Measurements from ENCODE around the gene LOXHD1.

Gene LOXHD1

DNA sequence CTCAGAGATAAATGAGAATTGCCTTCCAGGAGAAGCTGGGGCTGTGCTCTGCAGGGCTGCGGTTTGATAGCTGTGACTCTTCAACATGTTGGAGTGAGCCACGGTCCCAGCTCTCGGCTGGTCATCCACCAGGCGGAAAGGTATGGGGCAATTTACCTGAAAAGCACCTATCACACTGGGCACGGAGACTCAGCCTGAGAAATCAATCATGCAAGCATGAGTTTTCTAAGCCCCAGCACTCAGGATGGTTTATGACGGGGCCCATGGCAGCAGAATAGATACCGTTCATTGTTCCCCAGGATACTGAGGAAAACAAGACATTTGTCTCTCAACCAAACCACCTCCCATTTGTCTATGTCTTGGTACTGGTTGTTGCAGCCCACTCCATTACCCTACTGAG is 83.9 kb downstream of the LOXHD1 start:
- DNase-seq: no peak

DNA sequence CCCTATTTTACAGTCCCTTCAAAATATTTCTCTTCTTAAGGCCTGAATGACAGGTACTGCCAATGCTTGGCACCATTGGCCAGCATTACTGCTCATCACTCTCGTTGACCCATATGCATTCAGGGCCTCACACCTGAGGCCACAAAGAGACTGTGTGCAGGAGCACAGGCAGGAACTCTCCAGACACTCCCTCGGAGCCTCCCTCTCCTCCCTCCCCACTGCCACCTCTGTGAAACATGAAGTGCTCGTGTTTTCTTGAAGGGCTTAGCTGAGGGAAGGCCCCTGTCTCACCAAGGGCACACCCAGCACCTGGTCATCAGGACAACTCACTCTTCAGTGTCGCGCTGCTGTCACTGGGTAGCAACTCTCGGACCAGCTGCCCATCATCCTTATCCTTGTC is 85.3 kb downstream of the LOXHD1 start:
- no peak for DNase-seq

DNA sequence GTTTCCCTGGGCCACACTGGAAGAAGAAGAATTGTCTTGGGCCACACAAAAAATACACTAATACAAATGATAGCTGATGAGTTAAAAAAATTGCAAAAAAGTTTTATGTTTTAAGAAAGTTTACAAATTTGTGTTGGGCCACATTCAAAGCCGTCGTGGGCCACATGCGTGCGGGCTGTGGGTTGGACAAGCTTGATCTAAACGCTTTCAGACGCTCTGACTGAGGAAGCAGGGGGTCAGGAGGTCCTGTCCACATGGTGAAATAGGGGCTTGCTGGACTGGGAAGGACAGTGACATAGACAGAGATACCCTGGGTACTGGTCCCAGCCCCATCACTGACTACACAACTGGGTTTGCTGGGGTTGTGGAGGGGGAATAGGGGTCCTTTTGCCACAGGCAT is 86.4 kb downstream of the LOXHD1 start:
- DNase-seq: no peak

GRCh38 chr18:46570134-46570533 is 86.9 kb downstream of the LOXHD1 start:
- no peak for DNase-seq

- DNase-seq: no peak
Measured at GRCh38 chr18:46569211-46569610, 87.8 kb downstream of the LOXHD1 start.

DNA sequence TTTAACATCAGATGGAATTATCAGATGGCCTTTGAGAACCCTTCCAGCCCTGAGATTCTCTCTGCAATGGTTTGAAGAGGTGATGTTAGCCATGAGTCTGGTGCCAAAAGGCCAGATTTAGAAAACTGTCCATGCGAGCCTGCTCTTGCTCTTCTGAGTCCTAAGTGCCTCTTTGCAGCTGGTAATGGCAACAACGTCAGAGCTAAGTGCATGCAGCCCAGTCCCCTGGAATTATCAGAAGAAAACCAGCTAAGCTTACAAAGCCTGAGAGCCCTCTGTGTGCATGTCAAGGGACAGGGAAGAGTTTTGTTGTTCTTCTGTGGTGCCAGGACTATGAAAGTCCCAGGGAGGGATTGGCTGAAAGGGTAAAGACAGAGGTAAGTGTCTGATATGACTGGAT is 89.8 kb downstream of the LOXHD1 start:
- no peak for DNase-seq

GRCh38 chr18:46566111-46566510 is 90.9 kb downstream of the LOXHD1 start:
- DNase-seq: no peak

DNA sequence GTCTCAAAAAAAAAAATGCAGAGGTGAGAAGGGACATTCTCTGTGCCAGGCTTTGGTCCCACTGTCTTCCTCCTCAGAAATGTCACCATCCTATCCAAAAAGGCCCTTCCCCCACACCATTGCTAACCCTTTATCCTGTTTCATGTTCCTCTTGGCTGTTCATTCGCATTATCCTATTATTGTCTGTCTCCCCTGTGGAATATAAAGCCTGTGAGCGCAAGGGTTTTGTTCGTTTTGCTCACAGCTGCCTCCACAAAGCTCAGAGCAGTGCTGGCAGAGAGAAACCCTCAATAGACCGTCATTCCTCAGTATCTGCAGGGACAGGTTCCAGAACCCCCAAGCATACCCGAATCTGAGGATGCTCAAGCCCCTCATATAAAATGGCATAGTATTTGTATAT is 91.8 kb downstream of the LOXHD1 start:
- no peak for DNase-seq

DNA sequence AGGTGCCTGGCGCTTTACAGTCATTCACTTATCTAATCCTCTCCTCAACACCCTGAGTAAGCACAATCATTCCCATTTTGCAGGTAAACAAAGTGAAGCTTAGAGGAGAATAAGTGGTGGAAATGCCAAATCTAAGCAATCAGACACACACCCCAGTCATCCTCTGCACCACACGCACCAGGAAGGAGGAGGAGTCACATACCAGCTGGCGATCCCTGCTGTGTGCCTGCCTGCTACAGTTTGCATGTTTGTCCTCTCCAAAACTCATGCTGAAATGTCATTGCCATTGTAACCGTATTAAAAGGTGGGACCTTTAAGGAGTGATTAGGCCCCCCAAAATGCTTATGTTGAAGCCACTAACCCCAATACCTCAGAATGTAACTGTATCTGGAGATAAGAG is 93.7 kb downstream of the LOXHD1 start:
- no peak for DNase-seq

GRCh38 chr18:46562674-46563192 is 94.3 kb downstream of the LOXHD1 start:
- no peak for DNase-seq

GRCh38 chr18:46560671-46561045 is 96.4 kb downstream of the LOXHD1 start:
- DNase-seq: no peak

DNA sequence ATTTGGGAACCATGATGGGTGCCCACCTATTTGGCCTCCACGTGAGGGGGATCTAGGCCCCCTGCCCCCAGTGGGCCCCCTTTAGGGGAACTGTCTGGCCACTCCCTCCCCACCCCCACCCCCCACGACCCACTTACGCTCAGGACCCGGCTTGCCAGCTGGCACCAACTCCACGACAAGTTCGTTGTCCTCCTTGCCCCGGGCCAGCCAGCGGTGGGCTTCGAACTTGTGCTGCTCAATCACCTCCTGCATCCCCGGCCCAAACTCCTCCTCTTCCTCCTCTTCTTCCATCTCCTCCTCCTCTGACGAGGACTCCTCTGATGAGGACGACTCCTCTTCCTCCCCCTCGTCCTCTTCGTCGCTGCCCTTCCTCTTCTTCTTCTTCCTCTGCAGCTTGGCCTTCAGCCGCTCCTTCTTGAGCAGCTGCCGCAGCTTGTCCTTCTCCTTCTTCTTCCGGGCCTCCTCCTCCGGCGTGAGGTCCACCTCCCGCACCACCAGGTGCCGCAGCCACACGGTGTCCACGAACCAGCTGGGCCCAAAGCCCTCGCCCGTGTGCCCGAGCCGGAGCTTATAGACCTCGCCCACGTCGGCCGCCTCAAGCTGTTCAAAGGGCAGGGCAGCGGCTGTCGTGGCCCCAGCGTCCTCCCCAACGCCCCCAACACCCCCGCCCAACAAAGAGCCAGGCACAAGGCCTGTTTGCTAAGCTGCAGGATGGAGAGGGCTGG is 96.9 kb downstream of the LOXHD1 start:
- DNase-seq: no peak

- DNase-seq: no peak
Measured at GRCh38 chr18:46559296-46559695, 97.7 kb downstream of the LOXHD1 start.

GRCh38 chr18:46556590-46557206 is 100.3 kb downstream of the LOXHD1 start:
- DNase-seq: no peak

DNA sequence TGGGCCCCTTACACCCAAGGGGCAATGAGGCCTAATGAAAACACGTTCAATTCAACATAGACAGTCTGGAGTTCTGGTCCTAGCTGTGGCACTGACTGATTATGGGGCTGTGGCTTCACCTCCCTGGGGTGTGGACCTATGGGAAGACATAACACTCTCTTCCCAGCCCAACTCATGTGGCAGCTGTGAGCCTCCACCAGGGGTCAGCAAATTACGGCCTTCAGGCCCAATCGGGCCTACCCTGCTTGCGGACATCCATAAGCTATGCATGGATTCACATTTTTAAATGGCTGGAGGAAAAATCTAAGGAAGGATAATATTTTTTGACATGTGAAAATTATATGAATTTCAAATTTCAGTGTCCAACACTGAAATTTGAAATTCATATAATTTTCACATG is 101.3 kb downstream of the LOXHD1 start:
- no peak for DNase-seq

- no peak for DNase-seq
Measured at GRCh38 chr18:46555213-46555612, 101.8 kb downstream of the LOXHD1 start.

DNA sequence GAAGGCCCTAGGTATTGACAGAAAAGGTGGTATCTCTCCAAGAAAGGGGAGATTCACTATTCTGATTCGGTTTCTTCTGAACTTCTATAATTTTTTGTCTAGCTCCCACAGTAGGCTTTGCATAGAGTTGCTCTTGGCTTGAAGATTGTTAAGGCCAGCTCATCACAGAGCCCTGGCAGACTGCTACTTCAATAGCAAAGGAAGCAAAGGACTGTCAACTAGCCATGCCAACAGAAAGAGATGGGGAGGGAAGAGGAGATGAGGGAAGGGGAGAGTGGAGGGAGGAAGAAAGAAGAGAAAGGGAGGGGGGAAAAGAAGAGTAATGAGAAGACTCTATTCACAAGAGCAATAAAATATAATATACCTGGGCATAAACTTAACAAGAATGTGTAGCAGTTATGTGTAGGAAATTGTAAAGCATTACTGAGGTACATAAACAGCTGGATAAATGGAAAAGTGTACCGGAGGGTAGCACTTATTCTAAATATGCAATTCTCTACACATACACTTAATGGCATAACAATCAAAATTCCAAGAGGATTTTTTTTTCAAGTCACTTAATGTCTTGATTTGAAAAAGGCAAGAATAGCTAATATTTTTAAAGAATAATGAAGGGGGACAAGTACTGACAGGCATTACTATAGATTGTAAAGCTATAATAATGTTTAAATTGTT is 102.5 kb downstream of the LOXHD1 start:
- no peak for DNase-seq

- no peak for DNase-seq
Measured at GRCh38 chr18:46550609-46551008, 106.4 kb downstream of the LOXHD1 start.

DNA sequence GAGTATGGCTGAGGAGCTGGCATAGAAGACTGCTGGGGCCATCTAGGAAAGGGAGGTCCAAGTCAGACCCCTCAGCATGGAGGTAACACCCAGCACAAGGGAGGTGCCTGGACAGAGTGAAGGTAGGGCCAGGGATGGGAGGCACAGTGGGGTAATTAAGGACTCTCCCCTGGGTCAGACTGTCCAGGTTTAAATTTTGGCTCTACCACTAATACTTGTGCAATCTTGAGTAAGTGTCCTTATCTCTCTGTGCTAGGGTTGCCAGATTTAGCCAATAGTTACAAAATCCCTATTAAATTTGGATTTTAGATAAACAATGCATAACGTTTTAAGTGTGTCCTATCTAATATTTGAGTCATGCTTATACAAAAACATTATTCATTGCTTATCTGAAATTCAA is 109.5 kb downstream of the LOXHD1 start:
- no peak for DNase-seq

GRCh38 chr18:46546111-46546640 is 110.8 kb downstream of the LOXHD1 start:
- no peak for DNase-seq

- DNase-seq: no peak
Measured at GRCh38 chr18:46542545-46542944, 114.5 kb downstream of the LOXHD1 start.

DNA sequence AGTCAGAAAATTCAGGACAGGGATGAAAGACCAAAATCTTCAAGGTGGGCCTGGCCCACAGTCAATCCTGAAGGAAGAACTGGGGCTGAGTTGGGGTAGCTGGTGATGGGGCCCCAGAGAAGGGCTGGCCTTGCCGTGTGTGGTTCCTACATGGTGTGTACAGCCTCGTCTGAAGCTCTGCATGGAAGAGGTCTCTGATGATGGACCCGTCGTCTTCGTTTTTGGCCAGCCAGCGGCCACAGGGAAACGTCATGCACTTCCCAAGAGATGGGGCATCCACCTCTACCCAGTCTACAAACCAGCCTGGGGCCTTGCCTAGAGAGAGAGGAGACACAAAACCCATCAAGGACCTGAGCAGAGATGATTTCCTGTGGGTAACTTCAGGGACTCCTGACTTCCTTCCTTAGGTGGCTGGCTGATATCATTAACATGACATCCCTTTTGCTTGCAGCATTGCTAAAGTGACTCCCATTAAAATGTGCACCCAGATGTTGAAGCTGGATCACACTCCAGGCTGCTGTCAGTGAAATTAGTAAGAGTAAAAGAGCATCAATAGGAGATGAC is 115.3 kb downstream of the LOXHD1 start:
- no peak for DNase-seq

- no peak for DNase-seq
Measured at GRCh38 chr18:46538376-46538775, 118.6 kb downstream of the LOXHD1 start.

Measured in effector CD4-positive, alpha-beta T cell (primary cell).